GM12801 (cell line): Measurements from ENCODE around the gene PIK3C2B.

Source experiments
- TF ChIP-seq, protein P1 (sequence below): IDR thresholded peaks from one replicate; pipeline ENCODE4 v1.5.1; 2011; ENCODE audit warnings: control low read depth; ENCODE audit not compliant: insufficient read length; ENCODE audit errors: extremely low read depth

PIK3C2B gene

DNA sequence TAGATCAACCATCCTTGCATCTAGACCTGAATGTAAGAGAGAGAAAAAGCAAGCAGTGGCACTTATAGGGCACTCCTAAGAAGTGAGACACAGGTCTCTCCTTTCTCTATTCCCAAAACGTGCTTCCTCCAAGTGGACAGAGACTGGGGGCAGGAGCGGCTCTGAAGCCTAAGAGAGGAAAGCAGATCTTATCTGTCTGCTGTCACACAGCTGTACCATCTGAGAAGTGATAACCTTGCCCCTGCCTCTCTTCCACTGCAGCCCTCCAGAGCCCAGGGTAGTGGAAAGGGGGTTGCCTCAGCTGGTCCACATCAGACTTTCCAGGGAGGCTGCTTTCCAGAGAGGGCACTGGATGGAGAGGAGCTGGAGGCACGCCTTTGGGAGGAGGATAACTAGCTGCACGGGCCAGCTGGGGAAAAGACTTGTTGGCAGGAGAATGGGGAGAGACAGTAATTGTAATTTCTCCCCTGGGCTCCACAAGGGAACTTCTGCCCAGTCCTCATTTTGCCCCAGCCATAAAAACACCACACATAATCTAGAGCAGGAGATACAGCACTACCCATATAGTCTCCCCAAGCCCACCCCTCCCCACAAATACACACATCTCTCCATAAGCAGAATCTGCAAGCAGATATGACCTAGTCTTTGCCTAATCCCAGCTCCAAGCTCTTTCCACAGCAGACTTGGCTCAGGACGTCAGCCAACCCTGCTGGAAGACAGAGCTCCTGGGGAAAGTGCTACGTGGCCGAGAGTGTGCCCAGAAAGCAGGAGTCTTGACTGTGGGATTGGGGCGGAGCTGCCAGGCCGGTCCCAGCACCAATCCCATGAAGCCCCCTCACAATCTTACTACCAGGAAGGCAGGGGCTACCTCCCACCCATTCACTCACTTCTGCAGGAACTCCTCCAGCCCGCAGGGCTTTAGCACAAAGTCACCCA is 31.2 kb downstream of the PIK3C2B start:
- TF ChIP-seq, protein P1, sequence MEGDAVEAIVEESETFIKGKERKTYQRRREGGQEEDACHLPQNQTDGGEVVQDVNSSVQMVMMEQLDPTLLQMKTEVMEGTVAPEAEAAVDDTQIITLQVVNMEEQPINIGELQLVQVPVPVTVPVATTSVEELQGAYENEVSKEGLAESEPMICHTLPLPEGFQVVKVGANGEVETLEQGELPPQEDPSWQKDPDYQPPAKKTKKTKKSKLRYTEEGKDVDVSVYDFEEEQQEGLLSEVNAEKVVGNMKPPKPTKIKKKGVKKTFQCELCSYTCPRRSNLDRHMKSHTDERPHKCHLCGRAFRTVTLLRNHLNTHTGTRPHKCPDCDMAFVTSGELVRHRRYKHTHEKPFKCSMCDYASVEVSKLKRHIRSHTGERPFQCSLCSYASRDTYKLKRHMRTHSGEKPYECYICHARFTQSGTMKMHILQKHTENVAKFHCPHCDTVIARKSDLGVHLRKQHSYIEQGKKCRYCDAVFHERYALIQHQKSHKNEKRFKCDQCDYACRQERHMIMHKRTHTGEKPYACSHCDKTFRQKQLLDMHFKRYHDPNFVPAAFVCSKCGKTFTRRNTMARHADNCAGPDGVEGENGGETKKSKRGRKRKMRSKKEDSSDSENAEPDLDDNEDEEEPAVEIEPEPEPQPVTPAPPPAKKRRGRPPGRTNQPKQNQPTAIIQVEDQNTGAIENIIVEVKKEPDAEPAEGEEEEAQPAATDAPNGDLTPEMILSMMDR = no peak

DNA sequence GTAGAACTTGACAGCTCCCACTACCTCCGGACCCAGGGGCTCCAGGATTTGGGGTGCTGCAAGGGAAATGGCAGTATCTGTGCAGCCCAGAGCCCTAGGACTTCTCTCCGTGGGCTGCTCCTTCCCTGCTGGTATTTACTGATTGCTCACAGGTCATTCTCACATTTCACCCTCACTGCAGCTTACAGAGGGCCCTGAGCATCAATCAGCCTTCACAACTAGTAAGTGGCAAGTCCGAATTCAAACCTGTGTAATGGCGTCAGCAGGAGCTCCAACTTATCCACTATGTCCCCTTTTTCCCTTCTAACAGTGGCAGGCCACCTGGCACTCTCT is 32.4 kb downstream of the PIK3C2B start:
- TF ChIP-seq, protein P1 = no peak

DNA sequence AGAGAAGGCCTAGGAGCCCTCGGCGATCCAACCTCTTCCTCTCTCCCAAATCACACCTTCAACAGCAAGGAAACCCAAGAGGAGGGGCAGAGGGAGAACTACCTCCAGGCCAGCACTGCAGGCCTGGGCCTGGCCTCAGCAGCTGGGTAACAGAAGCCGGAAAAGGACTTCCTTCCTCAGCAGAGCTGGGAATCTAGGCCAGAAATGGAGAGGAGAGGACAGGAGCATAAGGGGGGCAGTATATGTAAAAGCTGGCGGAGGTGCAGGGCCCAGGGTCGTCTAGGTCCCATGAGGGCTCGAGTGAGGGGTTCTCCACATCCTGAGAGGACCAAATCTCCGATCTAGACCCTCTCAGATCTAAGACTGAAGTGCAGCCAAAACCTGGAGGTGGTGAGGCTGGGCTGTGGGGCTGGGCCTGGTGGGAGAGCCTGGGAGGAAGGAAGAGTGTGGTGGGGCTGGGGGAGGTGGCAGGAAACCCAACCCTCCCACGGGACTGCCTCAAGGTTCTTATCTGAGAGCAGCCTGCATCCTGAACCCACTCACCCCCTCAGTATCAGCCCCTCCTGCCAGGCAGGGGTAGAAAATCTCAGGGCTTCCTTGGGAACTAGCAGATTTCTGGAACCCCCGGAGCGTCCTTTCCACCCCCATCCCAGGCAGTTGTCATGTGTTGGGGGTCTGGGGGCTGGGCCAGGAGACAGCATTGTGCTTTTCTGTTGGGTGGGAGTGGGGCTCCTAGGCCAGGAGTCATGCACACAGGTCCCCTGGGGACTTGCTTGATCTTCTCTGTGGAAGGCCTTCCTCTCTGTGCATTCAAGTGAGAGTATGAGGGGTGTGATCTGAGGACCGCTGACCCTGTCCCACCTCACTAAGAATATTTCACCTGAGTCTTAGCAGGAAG is 33.0 kb downstream of the PIK3C2B start:
- TF ChIP-seq, protein P1 = no peak

DNA sequence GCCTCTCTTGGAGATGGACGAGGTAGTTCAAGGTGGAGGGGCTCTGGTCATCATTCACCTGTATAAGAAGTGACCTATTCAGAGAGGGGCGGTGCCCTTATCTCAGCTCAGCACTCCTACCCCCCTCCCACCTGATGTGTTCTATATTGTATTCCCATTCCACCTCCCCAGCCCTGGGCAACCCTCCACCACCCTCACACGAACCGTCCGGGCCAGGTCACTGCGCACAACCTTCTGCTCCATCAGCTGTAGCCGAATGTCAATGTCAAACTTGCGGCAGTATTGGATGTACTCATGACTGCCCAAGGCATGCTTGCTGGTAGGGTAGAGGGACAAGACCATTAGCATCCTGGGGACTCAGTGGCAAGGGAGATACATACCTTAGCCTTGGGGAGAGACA is 34.3 kb downstream of the PIK3C2B start:
- TF ChIP-seq, protein P1 = no peak

DNA sequence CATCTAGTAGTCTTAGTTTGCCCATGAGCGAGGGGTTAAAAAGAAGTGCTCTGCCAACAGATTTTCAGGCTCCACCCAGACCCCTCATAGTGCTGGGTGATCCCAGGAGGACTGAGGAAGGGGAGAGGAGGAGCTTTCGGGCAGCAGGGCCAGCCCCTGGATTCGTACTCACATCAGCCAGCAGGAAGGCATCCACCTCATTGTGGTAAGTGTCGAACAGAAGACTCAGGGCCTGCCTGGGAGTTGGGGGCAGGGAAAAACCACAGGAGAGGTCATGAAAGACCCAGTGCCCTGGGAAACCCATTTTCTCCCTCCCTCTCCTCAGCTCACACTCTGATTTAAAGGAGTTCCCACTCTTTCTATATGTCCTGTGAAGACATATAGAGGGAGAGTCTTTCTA is 34.9 kb downstream of the PIK3C2B start:
- TF ChIP-seq, protein P1 = no peak

DNA sequence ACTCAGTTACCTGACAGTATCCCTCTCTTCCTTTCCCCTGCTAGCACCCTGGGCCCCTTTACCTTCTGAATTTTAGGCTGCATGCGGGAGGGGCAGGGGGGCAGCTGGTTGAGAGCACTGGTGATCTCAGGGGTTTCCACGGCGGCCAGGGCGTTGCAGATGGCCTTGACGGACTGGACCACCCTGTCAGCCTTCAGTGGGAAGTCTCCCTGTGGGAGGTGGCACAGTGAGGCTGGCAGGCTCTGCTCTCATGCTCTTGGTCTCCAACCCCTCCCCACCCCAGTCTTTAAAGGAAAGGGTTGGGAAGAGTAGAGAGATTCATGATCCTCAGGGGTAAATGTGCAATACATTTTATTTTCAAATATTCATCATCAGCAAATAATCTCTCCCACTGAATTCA is 36.9 kb downstream of the PIK3C2B start:
- TF ChIP-seq, protein P1 = no peak

DNA sequence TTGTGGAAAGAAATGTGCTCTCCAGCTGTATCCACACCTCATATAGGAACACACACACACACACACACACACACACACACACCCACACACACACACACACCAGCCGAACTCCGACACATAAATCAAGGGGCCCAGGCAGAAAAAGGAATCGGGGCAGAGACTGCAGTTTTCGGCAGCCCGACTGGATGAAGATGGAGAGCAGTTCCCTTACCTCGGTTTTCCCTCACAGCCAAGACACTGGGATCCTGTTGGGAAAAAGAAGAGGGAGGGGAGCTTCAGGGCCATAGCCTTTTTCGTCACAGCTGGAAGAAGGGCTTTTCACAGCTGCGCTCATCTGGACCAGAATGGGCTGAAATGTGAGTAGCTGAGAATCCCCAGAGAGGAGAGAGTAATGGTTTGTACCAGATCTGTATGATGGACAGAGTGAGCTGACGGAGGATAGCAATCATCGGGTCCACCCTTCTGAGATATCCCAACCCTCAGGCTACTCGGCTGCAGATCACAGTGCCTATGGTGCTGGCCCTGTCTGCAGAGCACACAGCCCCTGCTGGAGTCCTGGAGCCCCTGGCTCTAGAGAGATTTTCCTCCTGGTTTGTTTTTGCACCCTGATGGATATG is 37.7 kb downstream of the PIK3C2B start:
- TF ChIP-seq, protein P1 = no peak
